Neutrophil (primary cell): Measurements from ENCODE around the gene PTER.

ENCODE experiments used
- H3K27ac ChIP-seq: fragments of 200-600 bp; sonication (generic); 2 replicates; pipeline ENCODE4 v1.5.1; 2016; ENCODE audit warnings: mild to moderate bottlenecking, moderate library complexity
- H3K27me3 ChIP-seq: fragments of 200-600 bp; sonication (generic); 2 replicates; pipeline ENCODE4 v1.6.0; 2016; ENCODE audit warnings: mild to moderate bottlenecking
- H3K36me3 ChIP-seq: fragments of 200-600 bp; sonication (generic); 2 replicates; pipeline ENCODE4 v1.5.1; 2017
- H3K4me1 ChIP-seq, 2 experiments: fragments of 200-600 bp in 1 of 2; sonication (generic) in 1 of 2; 1 replicate in 1 of 2; 2 replicates in 1 of 2; pipeline versions ENCODE4 v1.5.1 to v1.6.1; 2013 to 2016; ENCODE audit warnings: low read depth in 1 of 2, low read length in 1 of 2, mild to moderate bottlenecking in 1 of 2, moderate library complexity in 1 of 2; ENCODE audit not compliant: control insufficient read depth in 1 of 2, insufficient read depth in 1 of 2
- H3K4me3 ChIP-seq, 2 experiments: fragments of 200-600 bp in 1 of 2; sonication (generic) in 1 of 2; 1 replicate in 1 of 2; 2 replicates in 1 of 2; pipeline ENCODE4 v1.5.1; 2013 to 2016; ENCODE audit warnings: low read depth in 1 of 2, low read length in 1 of 2, mild to moderate bottlenecking in 1 of 2, moderate library complexity in 1 of 2
- H3K9me3 ChIP-seq: fragments of 200-600 bp; sonication (generic); 2 replicates; pipeline ENCODE4 v1.5.1; 2016
- CTCF ChIP-seq: fragments of 200-600 bp; sonication (generic); IDR thresholded peaks from 2 replicates; pipeline ENCODE4 v1.5.1; 2016; ENCODE audit warnings: antibody characterized with exemption

PTER gene

GRCh38 chr10:16510843-16511242 lies 74.0 kb downstream of the PTER start:
- TF ChIP-seq CTCF = no peak
- no peaks in the 10 kb centered on the region for H3K4me1 ChIP-seq
- no peak overlapping the region for H3K4me3 ChIP-seq
- no peaks in the 10 kb centered on the region for H3K9me3 ChIP-seq
- H3K27me3 ChIP-seq = no peaks in the 10 kb centered on the region
- no peaks in the 10 kb centered on the region for H3K36me3 ChIP-seq
- no peak overlapping the region for H3K27ac ChIP-seq

- Histone ChIP-seq H3K4me1 (peaks cover 0 to 5% of the 10 kb centered on the region in 2 experiments), H3K4me3 (no peak overlapping the region), H3K27ac (no peak overlapping the region), H3K27me3 (peaks cover 63% of the 10 kb centered on the region), H3K36me3 (no peaks in the 10 kb centered on the region), H3K9me3 (no peaks in the 10 kb centered on the region)
- TF ChIP-seq CTCF = no peak
Measured at GRCh38 chr10:16518822-16519221, 82.0 kb downstream of the PTER start.

GRCh38 chr10:16519250-16519907 lies 82.6 kb downstream of the PTER start:
- Histone ChIP-seq H3K9me3 (no peaks in the 10 kb centered on the region), H3K27ac (no peak overlapping the region), H3K27me3 (peaks cover 69% of the 10 kb centered on the region), H3K36me3 (no peaks in the 10 kb centered on the region), H3K4me1 (peaks cover 0 to 5% of the 10 kb centered on the region in 2 experiments), H3K4me3 (no peak overlapping the region)
- TF ChIP-seq CTCF = no peak

GRCh38 chr10:16519908-16520861 lies 83.4 kb downstream of the PTER start:
- H3K36me3 ChIP-seq = no peaks in the 10 kb centered on the region
- H3K4me3 ChIP-seq = no peak overlapping the region
- no peak overlapping the region for H3K27ac ChIP-seq
- H3K9me3 ChIP-seq = no peaks in the 10 kb centered on the region
- H3K27me3 ChIP-seq = peaks cover 77% of the 10 kb centered on the region
- H3K4me1 ChIP-seq = peaks cover 0 to 5% of the 10 kb centered on the region in 2 experiments
- no peak for TF ChIP-seq CTCF

- H3K27me3 ChIP-seq = peaks cover 81% of the 10 kb centered on the region
- no peaks in the 10 kb centered on the region for H3K9me3 ChIP-seq
- H3K36me3 ChIP-seq = no peaks in the 10 kb centered on the region
- H3K27ac ChIP-seq = no peak overlapping the region
- H3K4me1 ChIP-seq = peaks cover 0 to 5% of the 10 kb centered on the region in 2 experiments
- H3K4me3 ChIP-seq = no peak overlapping the region
- TF ChIP-seq CTCF = no peak
Measured at GRCh38 chr10:16520900-16521299, 84.1 kb downstream of the PTER start.
